HL-60 (cell line): Measurements from ENCODE around the gene STARD4.

Experiments
- GABPA ChIP-seq: IDR thresholded peaks from 2 replicates; pipeline ENCODE4 v1.6.1; 2012; ENCODE audit warnings: low read depth
- POLR2AphosphoS5 ChIP-seq: IDR thresholded peaks from 2 replicates; pipeline ENCODE4 v1.6.1; 2012; ENCODE audit warnings: low read depth
- SPI1 ChIP-seq: IDR thresholded peaks from 2 replicates; pipeline ENCODE4 v1.6.1; 2012; ENCODE audit warnings: low read depth, mild to moderate bottlenecking, borderline replicate concordance
- TF ChIP-seq, protein P1 (sequence below): IDR thresholded peaks from one replicate; pipeline ENCODE4 v1.5.1; 2011; ENCODE audit warnings: low read length, control low read depth, inconsistent platforms; ENCODE audit not compliant: insufficient read depth
- TF ChIP-seq, protein P2 (sequence below): IDR thresholded peaks from 2 replicates; pipeline ENCODE4 v1.6.1; 2012; ENCODE audit warnings: low read depth; ENCODE audit not compliant: insufficient replicate concordance

DNA sequence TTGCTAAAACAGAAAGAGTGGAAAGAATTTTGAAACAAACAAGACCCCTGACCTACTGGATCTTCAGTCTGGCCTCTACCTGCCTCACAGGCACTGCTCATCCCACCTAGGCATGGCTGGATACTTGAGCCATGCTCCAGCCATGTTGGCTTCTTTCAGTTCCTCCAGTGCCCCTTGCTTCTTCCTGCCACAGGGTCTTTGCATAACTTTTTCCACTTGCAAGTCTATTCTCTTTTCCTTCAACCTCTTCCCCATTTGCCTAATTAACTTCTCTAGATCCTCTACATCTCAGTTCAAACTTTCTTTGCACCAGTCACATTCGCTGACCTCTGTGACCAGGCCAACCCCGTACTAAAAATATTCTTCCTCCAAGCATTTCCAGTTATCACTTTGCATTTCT lies 50.4 kb downstream of the STARD4 start:
- TF ChIP-seq, protein P1, sequence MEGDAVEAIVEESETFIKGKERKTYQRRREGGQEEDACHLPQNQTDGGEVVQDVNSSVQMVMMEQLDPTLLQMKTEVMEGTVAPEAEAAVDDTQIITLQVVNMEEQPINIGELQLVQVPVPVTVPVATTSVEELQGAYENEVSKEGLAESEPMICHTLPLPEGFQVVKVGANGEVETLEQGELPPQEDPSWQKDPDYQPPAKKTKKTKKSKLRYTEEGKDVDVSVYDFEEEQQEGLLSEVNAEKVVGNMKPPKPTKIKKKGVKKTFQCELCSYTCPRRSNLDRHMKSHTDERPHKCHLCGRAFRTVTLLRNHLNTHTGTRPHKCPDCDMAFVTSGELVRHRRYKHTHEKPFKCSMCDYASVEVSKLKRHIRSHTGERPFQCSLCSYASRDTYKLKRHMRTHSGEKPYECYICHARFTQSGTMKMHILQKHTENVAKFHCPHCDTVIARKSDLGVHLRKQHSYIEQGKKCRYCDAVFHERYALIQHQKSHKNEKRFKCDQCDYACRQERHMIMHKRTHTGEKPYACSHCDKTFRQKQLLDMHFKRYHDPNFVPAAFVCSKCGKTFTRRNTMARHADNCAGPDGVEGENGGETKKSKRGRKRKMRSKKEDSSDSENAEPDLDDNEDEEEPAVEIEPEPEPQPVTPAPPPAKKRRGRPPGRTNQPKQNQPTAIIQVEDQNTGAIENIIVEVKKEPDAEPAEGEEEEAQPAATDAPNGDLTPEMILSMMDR: no peak
- no peak for TF ChIP-seq POLR2AphosphoS5
- TF ChIP-seq, protein P2, sequence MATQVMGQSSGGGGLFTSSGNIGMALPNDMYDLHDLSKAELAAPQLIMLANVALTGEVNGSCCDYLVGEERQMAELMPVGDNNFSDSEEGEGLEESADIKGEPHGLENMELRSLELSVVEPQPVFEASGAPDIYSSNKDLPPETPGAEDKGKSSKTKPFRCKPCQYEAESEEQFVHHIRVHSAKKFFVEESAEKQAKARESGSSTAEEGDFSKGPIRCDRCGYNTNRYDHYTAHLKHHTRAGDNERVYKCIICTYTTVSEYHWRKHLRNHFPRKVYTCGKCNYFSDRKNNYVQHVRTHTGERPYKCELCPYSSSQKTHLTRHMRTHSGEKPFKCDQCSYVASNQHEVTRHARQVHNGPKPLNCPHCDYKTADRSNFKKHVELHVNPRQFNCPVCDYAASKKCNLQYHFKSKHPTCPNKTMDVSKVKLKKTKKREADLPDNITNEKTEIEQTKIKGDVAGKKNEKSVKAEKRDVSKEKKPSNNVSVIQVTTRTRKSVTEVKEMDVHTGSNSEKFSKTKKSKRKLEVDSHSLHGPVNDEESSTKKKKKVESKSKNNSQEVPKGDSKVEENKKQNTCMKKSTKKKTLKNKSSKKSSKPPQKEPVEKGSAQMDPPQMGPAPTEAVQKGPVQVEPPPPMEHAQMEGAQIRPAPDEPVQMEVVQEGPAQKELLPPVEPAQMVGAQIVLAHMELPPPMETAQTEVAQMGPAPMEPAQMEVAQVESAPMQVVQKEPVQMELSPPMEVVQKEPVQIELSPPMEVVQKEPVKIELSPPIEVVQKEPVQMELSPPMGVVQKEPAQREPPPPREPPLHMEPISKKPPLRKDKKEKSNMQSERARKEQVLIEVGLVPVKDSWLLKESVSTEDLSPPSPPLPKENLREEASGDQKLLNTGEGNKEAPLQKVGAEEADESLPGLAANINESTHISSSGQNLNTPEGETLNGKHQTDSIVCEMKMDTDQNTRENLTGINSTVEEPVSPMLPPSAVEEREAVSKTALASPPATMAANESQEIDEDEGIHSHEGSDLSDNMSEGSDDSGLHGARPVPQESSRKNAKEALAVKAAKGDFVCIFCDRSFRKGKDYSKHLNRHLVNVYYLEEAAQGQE: no peak
- no peak for TF ChIP-seq GABPA
- no peak for TF ChIP-seq SPI1
